Measurements from ENCODE around the gene DYNC2I2. TPM values are rescaled to one million over a fixed set of nuclear protein-coding genes. Genes with fewer than 3 reads are reported as not detected.

DYNC2I2 gene
- total RNA-seq, 2 donors from 2014 or later = 58.1 to 62.3 TPM

- Histone ChIP-seq H3K27ac (peak overlapping the region; percentile 97 to 99 (median 98)), H3K9me3 (no peaks in the 10 kb centered on the region), H3K4me1 (peaks cover 33% of the 10 kb centered on the region), H3K27me3 (no peaks in the 10 kb centered on the region), H3K4me3 (no peak overlapping the region), H3K36me3 (replicated peaks in 1 of 2; ENCODE audit: insufficient read depth in 1 of 2, low read depth in 2 of 2) (peaks cover 0 to 13% of the 10 kb centered on the region in 2 donors)
- ATAC-seq (no peak), DNase-seq (peak; percentile 23 to 51 (median 40))
- TF ChIP-seq POLR2A (IDR thresholded peaks at IDR 0.05) (no peak), CTCF (IDR thresholded peaks at IDR 0.05) (no peak)
- 84 to 100% methylated on average over 1 to 18 of the region's 20 CpGs for WGBS, 2 donors
- intact Hi-C loops (cut with DNase I) = no loop called here
Measured at GRCh38 chr9:128636556-128637530, 19.8 kb downstream of the DYNC2I2 start.

- no peak for TF ChIP-seq POLR2A (IDR thresholded peaks at IDR 0.05)
- peak; percentile 32 to 72 (median 63) for TF ChIP-seq CTCF (IDR thresholded peaks at IDR 0.05)
- Histone ChIP-seq H3K27ac (peak overlapping the region; percentile 97 to 99 (median 98)), H3K9me3 (no peaks in the 10 kb centered on the region), H3K27me3 (no peaks in the 10 kb centered on the region), H3K4me1 (peaks cover 33% of the 10 kb centered on the region), H3K36me3 (replicated peaks in 1 of 2; ENCODE audit: insufficient read depth in 1 of 2, low read depth in 2 of 2) (peaks cover 0 to 15% of the 10 kb centered on the region in 2 donors), H3K4me3 (no peak overlapping the region)
- WGBS, 2 donors = 16% methylated on average over 16 of the region's 16 CpGs; no CpG with 5 or more reads in 1 of the 2 donors
- DNase-seq = peak; percentile 86 to 92 (median 90)
- intact Hi-C loops (cut with DNase I) = no loop called here
- peak; percentile 73 for ATAC-seq
Measured at GRCh38 chr9:128636024-128636390, 20.6 kb downstream of the DYNC2I2 start.

GRCh38 chr9:128635266-128636023, 21.2 kb downstream of the DYNC2I2 start:
- Histone ChIP-seq H3K4me1 (peaks cover 33% of the 10 kb centered on the region), H3K4me3 (no peak overlapping the region), H3K36me3 (replicated peaks in 1 of 2; ENCODE audit: insufficient read depth in 1 of 2, low read depth in 2 of 2) (peaks cover 0 to 15% of the 10 kb centered on the region in 2 donors), H3K9me3 (no peaks in the 10 kb centered on the region), H3K27me3 (no peaks in the 10 kb centered on the region), H3K27ac (peak overlapping the region; percentile 97 to 99 (median 98))
- TF ChIP-seq CTCF (IDR thresholded peaks at IDR 0.05) (peak; percentile 80 to 95 (median 91)), POLR2A (IDR thresholded peaks at IDR 0.05) (peak; percentile 10 to 72 (median 69))
- DNase-seq (peak; percentile 93 to 98 (median 96)), ATAC-seq (peak; percentile 93)
- intact Hi-C loops (cut with DNase I) = no loop called here
- WGBS, 2 donors = 15 to 17% methylated on average over 6 to 18 of the region's 20 CpGs

- WGBS, 2 donors = 32% methylated on average over 5 to 26 of the region's 26 CpGs
- intact Hi-C loops (cut with DNase I) = no loop called here
- ATAC-seq (no peak), DNase-seq (no peak)
- TF ChIP-seq POLR2A (IDR thresholded peaks at IDR 0.05) (no peak), CTCF (IDR thresholded peaks at IDR 0.05) (no peak)
- Histone ChIP-seq H3K36me3 (replicated peaks in 1 of 2; ENCODE audit: insufficient read depth in 1 of 2, low read depth in 2 of 2) (peaks cover 0 to 15% of the 10 kb centered on the region in 2 donors), H3K4me1 (peaks cover 33% of the 10 kb centered on the region), H3K4me3 (no peak overlapping the region), H3K27ac (peak overlapping the region; percentile 75 to 99 (median 98)), H3K27me3 (no peaks in the 10 kb centered on the region), H3K9me3 (no peaks in the 10 kb centered on the region)
Measured at GRCh38 chr9:128634651-128635262, 21.9 kb downstream of the DYNC2I2 start.

All from body of pancreas (tissue), 4 donors.